HFF-Myc (cell line): Measurements from ENCODE around the gene SYPL2.

Experiments
- DNase-seq: peaks from one replicate; pipeline ENCODE4 v3.0.0-alpha.2; 2011; ENCODE audit warnings: low read depth; ENCODE audit errors: extremely low read depth
- H3K4me3 ChIP-seq: replicated peaks from 2 replicates; pipeline ENCODE4 v1.5.1; 2011; ENCODE audit warnings: low read depth, mild to moderate bottlenecking, control low read depth, low read length
- TF ChIP-seq, protein P1 (sequence below): IDR thresholded peaks from 2 replicates; pipeline ENCODE4 v1.5.1; 2012; ENCODE audit warnings: mild to moderate bottlenecking, low read depth, low read length, control low read depth; ENCODE audit errors: missing control alignments

SYPL2 gene

DNA sequence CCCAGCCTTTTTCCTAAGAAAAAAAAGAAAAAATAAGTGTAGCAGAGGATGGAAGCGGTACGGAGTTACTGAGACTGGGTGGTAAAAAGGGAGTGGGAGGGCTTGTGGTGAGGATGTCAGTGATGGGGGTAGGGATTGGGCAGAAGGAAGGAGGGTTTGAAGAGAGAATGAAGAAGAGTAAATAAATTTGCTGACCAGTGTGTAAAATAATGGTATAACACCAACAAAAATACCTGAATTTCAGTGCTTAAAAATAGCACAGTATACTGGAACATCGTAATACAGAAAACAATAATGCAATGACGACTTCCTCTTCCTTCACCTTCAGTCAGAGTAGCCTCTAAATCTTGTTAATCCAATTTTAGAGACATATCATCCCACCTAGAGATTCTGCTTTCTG lies 18.8 kb upstream of the SYPL2 start:
- TF ChIP-seq, protein P1, sequence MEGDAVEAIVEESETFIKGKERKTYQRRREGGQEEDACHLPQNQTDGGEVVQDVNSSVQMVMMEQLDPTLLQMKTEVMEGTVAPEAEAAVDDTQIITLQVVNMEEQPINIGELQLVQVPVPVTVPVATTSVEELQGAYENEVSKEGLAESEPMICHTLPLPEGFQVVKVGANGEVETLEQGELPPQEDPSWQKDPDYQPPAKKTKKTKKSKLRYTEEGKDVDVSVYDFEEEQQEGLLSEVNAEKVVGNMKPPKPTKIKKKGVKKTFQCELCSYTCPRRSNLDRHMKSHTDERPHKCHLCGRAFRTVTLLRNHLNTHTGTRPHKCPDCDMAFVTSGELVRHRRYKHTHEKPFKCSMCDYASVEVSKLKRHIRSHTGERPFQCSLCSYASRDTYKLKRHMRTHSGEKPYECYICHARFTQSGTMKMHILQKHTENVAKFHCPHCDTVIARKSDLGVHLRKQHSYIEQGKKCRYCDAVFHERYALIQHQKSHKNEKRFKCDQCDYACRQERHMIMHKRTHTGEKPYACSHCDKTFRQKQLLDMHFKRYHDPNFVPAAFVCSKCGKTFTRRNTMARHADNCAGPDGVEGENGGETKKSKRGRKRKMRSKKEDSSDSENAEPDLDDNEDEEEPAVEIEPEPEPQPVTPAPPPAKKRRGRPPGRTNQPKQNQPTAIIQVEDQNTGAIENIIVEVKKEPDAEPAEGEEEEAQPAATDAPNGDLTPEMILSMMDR, result no peak

DNA sequence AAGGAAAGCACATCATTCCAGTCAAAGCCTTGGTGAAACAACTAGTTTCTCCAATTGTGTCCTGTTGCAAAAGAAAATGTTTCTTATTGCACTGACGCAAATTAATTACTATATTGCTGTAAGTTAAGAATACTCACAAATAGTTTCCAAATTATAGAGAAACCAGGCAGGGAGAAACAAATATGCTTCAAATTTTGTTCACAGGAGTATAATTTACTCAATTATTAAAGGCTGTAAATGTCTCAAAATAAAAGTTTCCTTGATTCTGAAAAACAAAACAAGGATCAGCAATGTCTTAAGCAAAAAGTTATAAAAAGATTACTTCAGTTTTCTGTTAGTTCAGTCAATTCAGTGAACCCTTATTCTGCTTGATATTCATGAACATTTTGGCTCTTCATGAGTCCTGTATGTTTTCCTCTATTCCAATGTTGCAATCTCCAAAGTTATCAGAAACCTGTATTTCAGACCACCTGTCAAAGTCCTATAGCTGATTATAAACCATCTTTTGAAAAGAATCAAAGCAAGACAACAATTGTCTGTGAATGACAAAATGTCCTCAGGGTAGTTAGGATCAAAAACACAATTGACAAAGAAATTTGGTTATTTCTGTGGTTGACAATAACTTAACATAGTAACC lies 11.7 kb upstream of the SYPL2 start:
- DNase-seq, result no peak
- H3K4me3 ChIP-seq, result no peak overlapping the region
- TF ChIP-seq, protein P1, result no peak

More for the DNA sequence above, 18.8 kb upstream of the SYPL2 start:
- DNase-seq, result no peak
- no peak overlapping the region for H3K4me3 ChIP-seq

DNA sequence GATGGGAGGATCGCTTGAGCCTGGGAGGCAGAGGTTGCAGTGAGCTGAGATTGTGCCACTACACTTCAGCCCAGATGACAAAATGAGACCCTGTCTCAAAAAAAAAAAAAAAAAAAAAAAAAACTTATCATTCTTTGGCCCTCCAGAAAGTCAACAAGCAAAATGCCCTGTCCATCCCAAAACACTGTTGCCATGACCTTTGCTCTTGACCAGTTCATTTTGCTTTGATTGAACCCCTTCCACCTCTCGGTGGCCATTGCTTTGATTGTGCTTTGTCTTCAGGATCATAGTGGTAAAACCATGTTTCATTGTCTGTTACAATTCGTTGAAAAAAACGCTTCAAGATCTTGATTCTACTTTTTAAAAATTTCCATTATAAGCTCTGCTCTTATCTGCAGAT lies 8.5 kb upstream of the SYPL2 start:
- no peak for DNase-seq
- H3K4me3 ChIP-seq, result no peak overlapping the region
- TF ChIP-seq, protein P1, result no peak

DNA sequence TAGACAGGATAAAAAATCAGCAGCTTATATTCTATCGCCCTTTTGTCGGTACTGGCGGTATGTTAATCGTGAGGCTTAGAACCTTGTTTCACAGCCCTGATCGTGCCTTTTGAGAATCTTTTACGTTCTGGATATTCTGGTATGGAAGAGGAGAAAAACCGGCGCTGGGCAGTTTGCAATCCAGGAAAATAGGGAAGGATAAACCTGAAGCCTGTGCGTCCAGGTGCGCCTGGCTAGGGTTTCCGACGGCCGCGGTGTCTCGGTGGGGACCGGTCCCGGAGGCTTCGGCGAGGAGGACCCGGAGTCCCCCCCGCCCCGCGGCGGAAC lies 258 bp upstream of the SYPL2 start:
- peak overlapping the region; percentile 35 for H3K4me3 ChIP-seq
- TF ChIP-seq, protein P1, result no peak
- no peak for DNase-seq

DNA sequence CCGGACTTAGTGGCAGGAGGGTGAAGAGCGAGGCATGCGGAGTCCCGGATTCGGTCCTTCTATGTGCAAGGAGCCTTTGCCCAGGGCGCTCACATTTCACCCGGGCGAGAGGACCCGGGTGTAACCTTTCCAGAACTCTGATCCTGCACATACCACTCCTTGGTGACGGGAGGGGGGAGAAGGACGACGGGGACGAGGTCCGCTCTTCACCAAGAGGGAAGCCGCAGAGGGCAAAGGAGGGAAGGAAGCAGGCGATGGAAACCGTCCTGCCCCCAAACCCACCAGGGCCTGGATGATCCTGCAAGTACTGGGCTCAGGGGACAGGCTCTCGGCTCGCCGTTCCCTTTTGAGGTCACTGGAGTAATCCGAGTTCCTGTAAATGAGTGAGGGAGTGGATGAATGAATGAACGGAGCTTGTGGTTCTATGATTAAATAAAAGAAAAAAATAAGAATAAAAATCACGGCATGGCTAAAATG lies 993 bp downstream of the SYPL2 start:
- H3K4me3 ChIP-seq, result no peak overlapping the region
- no peak for DNase-seq
- TF ChIP-seq, protein P1, result no peak

DNA sequence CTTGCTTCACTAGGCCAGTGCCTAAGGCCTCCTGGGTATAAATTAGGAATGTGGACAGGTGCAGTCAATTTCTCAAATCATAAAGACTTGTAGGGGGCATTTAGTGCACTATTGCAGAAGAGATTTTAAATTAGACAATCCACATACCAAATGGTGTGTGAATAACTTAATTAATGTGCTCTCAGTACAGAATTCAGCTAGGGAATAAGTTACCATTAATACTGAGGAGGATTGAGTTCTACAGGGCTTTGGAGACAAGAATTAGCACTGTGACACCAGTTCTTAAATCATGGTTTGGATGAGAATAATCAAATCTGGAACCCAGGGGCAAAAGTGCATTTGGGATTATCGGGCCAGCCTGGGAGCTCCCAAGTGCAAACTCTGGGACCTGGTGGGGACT lies 1.7 kb downstream of the SYPL2 start:
- no peak overlapping the region for H3K4me3 ChIP-seq
- TF ChIP-seq, protein P1, result no peak
- no peak for DNase-seq

DNA sequence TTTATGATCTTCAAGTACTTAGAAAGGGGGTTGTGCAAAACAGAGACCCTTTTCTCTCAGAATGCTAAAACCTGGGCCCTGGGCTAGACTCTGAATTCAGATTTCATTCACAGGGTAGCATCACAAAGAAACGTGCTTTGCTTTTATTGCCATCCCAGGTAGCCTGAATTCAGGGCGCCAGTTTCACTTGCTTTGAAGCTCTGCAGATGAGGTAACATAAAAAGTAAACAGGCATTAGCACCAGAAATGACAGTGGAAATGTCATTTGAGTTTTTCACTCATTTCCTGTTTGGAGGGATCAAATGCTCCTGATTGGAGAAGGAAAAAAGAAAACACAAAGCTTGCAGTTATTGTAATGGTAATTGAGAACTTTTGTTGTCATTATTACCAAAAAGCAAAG lies 2.6 kb downstream of the SYPL2 start:
- TF ChIP-seq, protein P1, result no peak
- no peak overlapping the region for H3K4me3 ChIP-seq
- no peak for DNase-seq
